PC-9 (cell line): ENCODE data around the gene RIMBP2.

Experiments
- CTCF ChIP-seq: fragments of 200-600 bp; sonication (generic); conservative IDR thresholded peaks from 2 replicates; pipeline ENCODE4 v1.6.1; 2017; ENCODE audit warnings: mixed run types, antibody characterized with exemption, mild to moderate bottlenecking, moderate library complexity
- EZH2 ChIP-seq: fragments of 200-600 bp; sonication (generic); IDR thresholded peaks from 2 replicates; pipeline ENCODE4 v1.8.0; 2017; ENCODE audit warnings: antibody characterized with exemption, low read depth

- TF ChIP-seq CTCF = no peak
- TF ChIP-seq EZH2 = no peak
These were observed 333.3 kb downstream of the RIMBP2 start for GRCh38 chr12:130382818-130383217.
